Upper lobe of left lung (tissue), 4 donors: ENCODE data around the gene RNF215.

Experiments
- CTCF ChIP-seq, 6 experiments: fragments of 450-650 bp in 4 of 6; fragments of 200-600 bp in 2 of 6; sonication (generic) in 2 of 6; IDR thresholded peaks; one replicate each; pipeline ENCODE4 v1.5.1; 2016 to 2019; ENCODE audit warnings: antibody characterized with exemption in 6 of 6
- EP300 ChIP-seq, 4 donors: sonication (generic); formaldehyde crosslinking; IDR thresholded peaks; one replicate each; pipeline ENCODE4 v1.5.1; 2017; ENCODE audit warnings: antibody characterized with exemption in 4 of 4, control low read depth in 2 of 4
- POLR2AphosphoS5 ChIP-seq, 2 donors: sonication (generic); formaldehyde crosslinking; IDR thresholded peaks; one replicate each; pipeline ENCODE4 v1.5.1; 2017; ENCODE audit warnings: antibody characterized with exemption in 2 of 2

GRCh38 chr22:30340911-30341685 lies 46.1 kb downstream of the RNF215 start:
- TF ChIP-seq CTCF (IDR thresholded peaks at IDR 0.05) (no peak), EP300 (IDR thresholded peaks at IDR 0.05) (no peak), POLR2AphosphoS5 (IDR thresholded peaks at IDR 0.05) (no peak)
